Small intestine (tissue), 7 donors: ENCODE data around the gene ABCD3. TPM values are rescaled to one million over a fixed set of nuclear protein-coding genes. Genes with fewer than 3 reads are reported as not detected.

ENCODE experiments used
- DNase-seq, 2 donors: peaks; one replicate each; pipeline versions ENCODE4 v3.0.0 to v3.0.0-alpha.2; 2013
- FAIRE-seq: peaks from 2 replicates; lab custom pipeline; 2012; peaks lifted over from hg19 to GRCh38; lab: Jason Lieb, UNC
- H3K27ac ChIP-seq, 3 donors: one replicate each; pipeline ENCODE4 v1.5.1; 2013; ENCODE audit warnings: low read length in 2 of 3, mild to moderate bottlenecking in 2 of 3, control low read depth in 1 of 3, inconsistent platforms in 1 of 3, low read depth in 1 of 3, moderate library complexity in 1 of 3
- H3K27me3 ChIP-seq, 3 donors: one replicate each; pipeline ENCODE4 v1.6.1; 2013; ENCODE audit warnings: low read length in 3 of 3, inconsistent platforms in 1 of 3; ENCODE audit not compliant: control insufficient read depth in 3 of 3, insufficient read depth in 3 of 3
- H3K36me3 ChIP-seq, 3 donors: one replicate each; pipeline ENCODE4 v1.6.1; 2013; ENCODE audit warnings: low read length in 3 of 3, inconsistent platforms in 1 of 3, low read depth in 1 of 3, mild to moderate bottlenecking in 1 of 3, moderate library complexity in 1 of 3; ENCODE audit not compliant: control insufficient read depth in 3 of 3, insufficient read depth in 2 of 3
- H3K4me1 ChIP-seq, 3 donors: one replicate each; pipeline ENCODE4 v1.6.1; 2013; ENCODE audit warnings: low read length in 2 of 3, inconsistent platforms in 1 of 3, low read depth in 1 of 3, mild to moderate bottlenecking in 1 of 3, moderate library complexity in 1 of 3; ENCODE audit not compliant: control insufficient read depth in 3 of 3, insufficient read depth in 2 of 3
- H3K4me3 ChIP-seq, 3 donors: one replicate each; pipeline ENCODE4 v1.5.1; 2013; ENCODE audit warnings: low read length in 3 of 3, control low read depth in 1 of 3, inconsistent platforms in 1 of 3, low read depth in 1 of 3, mild to moderate bottlenecking in 1 of 3, moderate library complexity in 1 of 3
- H3K9me3 ChIP-seq, 2 donors: one replicate each; pipeline ENCODE4 v1.6.1; 2013; ENCODE audit warnings: low read depth in 1 of 2, low read length in 1 of 2; ENCODE audit not compliant: control insufficient read depth in 2 of 2, insufficient read depth in 1 of 2
- WGBS, 3 donors: extraction: QIAGEN DNeasy Blood & Tissue Kit; methylation state at CpG; one replicate each; pipeline ENCODE4 v1.1.7; 2013; 5-methylcytosine and 5-hydroxymethylcytosine counted together
- polyA plus RNA-seq, 4 donors: library from polyadenylated mRNA; stranded (reverse) in 3 of 4; unstranded in 1 of 4; fragments of 200-250 nt in 3 of 4; fragments of 120-200 nt in 1 of 4; gene quantifications; one replicate each; pipeline versions ENCODE4 v1.2.1 to v1.2.3, GENCODE V29; 2013
- donor health status: healthy with polysubstance abuse.
- donor health status: control.
- donor health status: control.
- donor health status: Bipolar disorder and iron deficiency.
- donor health status: healthy.

Gene ABCD3
- polyA plus RNA-seq, 4 donors = 31.3 to 58.6 (median 38.2) TPM

DNA sequence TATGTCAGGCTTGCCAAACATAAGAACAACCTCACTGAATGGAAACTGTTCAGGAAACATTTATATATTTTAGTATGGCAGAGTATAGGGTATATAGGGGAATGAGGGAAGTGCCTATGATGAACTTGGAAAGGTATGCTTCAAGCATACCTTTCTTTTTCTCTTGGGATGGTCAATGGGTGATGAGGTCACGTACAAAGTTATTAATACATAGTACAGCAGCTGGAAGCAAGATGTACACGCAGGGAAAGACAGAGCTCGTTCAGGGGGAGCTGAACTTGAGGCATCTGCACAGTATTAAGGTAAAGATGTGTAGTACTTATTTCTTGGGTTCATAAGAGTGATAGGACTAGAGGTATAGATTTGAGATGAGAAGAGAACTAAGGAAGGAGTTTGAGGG, 61.5 kb downstream of the ABCD3 start:
- no peak for DNase-seq
- Histone ChIP-seq H3K4me1 (peaks cover 0 to 9% (median 0%) of the 10 kb centered on the region in 3 donors), H3K36me3 (peaks cover 4 to 10% (median 4%) of the 10 kb centered on the region in 3 donors), H3K9me3 (no peaks in the 10 kb centered on the region), H3K27me3 (no peaks in the 10 kb centered on the region), H3K4me3 (no peak overlapping the region), H3K27ac (no peak overlapping the region)
- WGBS, 3 donors = 85 to 94% (median 90%) methylated on average over 3 of the region's 3 CpGs
- FAIRE-seq = no peak

DNA sequence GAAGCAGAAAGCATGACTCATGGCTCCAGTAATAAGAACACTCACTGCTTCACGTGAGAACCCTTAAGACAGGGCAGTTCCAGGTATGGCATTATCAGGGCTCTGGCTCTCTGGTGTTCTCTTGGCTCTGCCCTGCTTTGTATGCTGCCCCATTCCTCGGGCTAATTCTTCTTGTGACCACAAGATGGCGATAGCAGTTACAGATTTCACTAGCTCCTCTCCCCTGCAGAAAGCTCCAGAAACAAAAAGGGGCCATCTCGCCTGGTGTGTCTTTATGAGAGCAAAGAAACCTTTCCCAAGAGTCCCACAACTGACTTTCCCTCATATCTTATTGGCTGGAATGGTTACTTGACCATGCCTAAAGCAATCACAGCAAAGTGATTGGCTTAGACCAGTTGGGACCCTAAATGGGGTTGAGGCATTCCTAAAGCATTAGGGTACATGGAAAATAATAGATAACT, 63.3 kb downstream of the ABCD3 start:
- no peaks in the 10 kb centered on the region for H3K9me3 ChIP-seq
- DNase-seq (peak; percentile 79 to 86), FAIRE-seq (no peak)
- H3K27ac ChIP-seq = peak overlapping the region in 1 of 3 donors; percentile 8
- H3K4me1 ChIP-seq = peaks cover 0 to 9% (median 0%) of the 10 kb centered on the region in 3 donors
- H3K36me3 ChIP-seq = peaks cover 2 to 13% (median 4%) of the 10 kb centered on the region in 3 donors
- no peak overlapping the region for H3K4me3 ChIP-seq
- no peaks in the 10 kb centered on the region for H3K27me3 ChIP-seq
- 5 to 16% (median 13%) methylated on average over 4 of the region's 4 CpGs for WGBS, 3 donors

DNA sequence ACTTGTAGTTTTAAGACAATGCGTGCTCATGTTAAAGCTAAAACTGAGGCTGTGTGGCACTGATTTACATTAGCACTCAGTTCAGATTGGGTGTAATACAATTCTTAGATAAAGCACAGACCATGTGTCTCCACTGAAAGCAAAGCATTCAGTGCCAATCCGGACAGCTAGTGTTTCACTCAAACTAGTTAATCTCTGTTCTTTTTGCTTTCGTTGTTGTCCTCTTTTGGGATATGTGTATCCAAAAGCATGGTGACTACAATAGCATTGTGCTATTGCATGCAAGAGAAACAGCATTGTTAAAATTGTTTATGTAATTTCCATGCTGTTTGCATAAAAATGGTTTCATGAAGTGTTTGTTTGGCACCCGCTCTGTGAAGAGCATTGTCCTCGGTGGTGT, 68.8 kb downstream of the ABCD3 start:
- WGBS, 3 donors = 88 to 92% (median 90%) methylated on average over 5 of the region's 5 CpGs

DNA sequence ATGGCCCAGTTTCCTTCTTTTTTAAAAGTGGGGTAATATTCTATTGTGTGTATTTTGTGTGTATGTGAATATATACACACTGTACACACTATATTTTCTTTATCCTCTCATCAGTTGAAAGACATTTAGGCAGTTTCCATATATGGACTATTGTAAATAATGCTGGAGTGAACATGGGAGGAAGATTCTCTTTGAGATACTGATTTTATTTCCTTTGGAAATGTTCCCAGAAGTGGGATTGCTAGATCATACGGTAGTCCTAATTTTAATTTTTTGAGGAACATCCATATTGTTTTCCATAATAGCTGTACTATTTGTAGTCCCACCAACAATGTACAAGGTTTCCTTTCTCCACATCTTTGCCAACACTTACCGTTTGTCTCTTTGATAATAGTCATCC, 72.4 kb downstream of the ABCD3 start:
- H3K4me3 ChIP-seq = no peak overlapping the region
- H3K36me3 ChIP-seq = peaks cover 0 to 7% (median 4%) of the 10 kb centered on the region in 3 donors
- FAIRE-seq (no peak), DNase-seq (no peak)
- H3K9me3 ChIP-seq = no peaks in the 10 kb centered on the region
- WGBS, 3 donors = 70 to 87% (median 78%) methylated on average over 2 of the region's 2 CpGs
- H3K27ac ChIP-seq = no peak overlapping the region
- H3K4me1 ChIP-seq = no peaks in the 10 kb centered on the region
- no peaks in the 10 kb centered on the region for H3K27me3 ChIP-seq

More for the DNA sequence above, 68.8 kb downstream of the ABCD3 start:
- H3K9me3 ChIP-seq = no peaks in the 10 kb centered on the region
- peaks cover 0 to 5% (median 3%) of the 10 kb centered on the region in 3 donors for H3K36me3 ChIP-seq
- H3K27me3 ChIP-seq = no peaks in the 10 kb centered on the region
- FAIRE-seq (no peak), DNase-seq (no peak)
- H3K4me3 ChIP-seq = no peak overlapping the region
- H3K4me1 ChIP-seq = no peaks in the 10 kb centered on the region
- no peak overlapping the region for H3K27ac ChIP-seq

DNA sequence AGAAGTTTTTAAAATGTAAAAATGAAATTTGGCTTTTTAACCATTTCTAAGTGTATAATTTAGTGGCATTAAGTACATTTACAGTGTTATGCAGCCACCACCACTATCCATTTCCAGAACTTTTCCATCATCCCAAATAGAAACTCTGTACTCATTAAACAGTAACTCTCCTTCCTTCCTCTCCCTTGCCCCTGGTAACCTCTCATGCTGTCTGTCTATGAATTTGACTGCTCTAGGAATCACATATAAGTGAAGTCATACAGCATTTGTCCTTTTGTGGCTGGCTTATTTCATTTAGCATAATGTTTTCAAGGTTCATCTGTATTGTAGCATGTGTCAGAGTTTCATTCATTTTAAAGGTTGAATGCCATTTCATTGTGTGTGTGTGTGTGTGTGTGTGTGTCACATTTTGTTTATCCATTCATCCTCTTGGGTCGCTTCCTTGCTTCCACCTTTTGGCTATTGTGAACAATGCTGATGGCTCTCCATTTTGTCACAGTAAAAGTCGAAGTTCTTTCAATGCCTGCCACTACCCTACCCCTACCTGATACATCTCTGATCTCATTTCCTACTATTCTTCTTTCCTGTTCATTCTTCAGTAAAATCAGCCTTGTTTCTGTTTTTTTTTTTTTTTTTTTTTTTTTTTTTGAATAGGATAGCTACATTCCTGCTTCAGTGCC, 78.0 kb downstream of the ABCD3 start:
- no peaks in the 10 kb centered on the region for H3K27me3 ChIP-seq
- 87 to 98% (median 98%) methylated on average over 2 of the region's 2 CpGs for WGBS, 3 donors
- no peak overlapping the region for H3K27ac ChIP-seq
- DNase-seq (no peak), FAIRE-seq (no peak)
- no peaks in the 10 kb centered on the region for H3K4me1 ChIP-seq
- no peaks in the 10 kb centered on the region for H3K9me3 ChIP-seq
- H3K36me3 ChIP-seq = peaks cover 0 to 11% (median 6%) of the 10 kb centered on the region in 3 donors
- no peak overlapping the region for H3K4me3 ChIP-seq

DNA sequence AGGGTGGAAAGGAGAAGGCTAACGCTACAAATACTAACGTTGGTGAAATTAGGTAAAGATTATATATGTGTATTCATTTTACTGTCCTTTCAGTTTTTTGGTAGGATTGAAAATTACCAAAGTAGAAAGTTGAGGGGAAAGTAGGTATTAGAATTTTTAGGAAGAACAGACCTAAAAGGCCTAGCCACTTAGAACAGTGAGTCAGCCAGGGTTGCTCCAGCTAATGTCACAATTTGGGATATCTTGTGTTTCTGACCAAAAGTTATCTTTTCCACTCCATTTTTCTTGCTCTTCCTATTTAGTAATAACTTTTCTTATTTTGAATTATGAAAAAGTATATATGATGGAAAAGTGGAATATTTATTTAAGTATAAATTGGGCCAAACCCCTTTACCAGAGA, 83.2 kb downstream of the ABCD3 start:
- FAIRE-seq (no peak), DNase-seq (no peak)
- H3K36me3 ChIP-seq = peaks cover 1 to 14% (median 12%) of the 10 kb centered on the region in 3 donors
- no peak overlapping the region for H3K27ac ChIP-seq
- WGBS, 3 donors = 90 to 93% (median 91%) methylated on average over 2 of the region's 2 CpGs
- H3K9me3 ChIP-seq = no peaks in the 10 kb centered on the region
- H3K4me1 ChIP-seq = no peaks in the 10 kb centered on the region
- H3K27me3 ChIP-seq = no peaks in the 10 kb centered on the region
- no peak overlapping the region for H3K4me3 ChIP-seq

DNA sequence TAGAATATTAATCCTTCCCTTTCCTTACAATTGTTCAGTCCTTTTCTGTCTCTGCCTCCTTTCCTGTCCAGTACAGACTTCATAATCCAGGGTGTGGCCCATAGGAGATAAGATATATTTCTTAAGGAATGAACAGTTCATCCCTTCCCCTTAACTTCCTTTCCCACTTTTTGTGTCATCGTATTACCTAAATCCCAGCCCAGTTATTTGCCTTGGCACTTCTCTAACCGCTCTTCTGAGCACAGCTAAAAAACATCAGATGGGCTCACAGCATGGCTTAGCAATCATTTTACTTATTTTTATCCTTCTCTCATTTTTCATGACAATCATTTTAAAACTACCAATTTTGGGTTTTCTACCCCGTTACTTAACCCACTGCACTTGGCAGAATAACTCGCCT, 83.7 kb downstream of the ABCD3 start:
- Histone ChIP-seq H3K9me3 (no peaks in the 10 kb centered on the region), H3K27ac (no peak overlapping the region), H3K36me3 (peaks cover 2 to 14% (median 12%) of the 10 kb centered on the region in 3 donors), H3K27me3 (no peaks in the 10 kb centered on the region), H3K4me1 (no peaks in the 10 kb centered on the region), H3K4me3 (no peak overlapping the region)
- DNase-seq (no peak), FAIRE-seq (no peak)
- WGBS, 3 donors = 88 to 91% (median 88%) methylated on average over 4 of the region's 4 CpGs

DNA sequence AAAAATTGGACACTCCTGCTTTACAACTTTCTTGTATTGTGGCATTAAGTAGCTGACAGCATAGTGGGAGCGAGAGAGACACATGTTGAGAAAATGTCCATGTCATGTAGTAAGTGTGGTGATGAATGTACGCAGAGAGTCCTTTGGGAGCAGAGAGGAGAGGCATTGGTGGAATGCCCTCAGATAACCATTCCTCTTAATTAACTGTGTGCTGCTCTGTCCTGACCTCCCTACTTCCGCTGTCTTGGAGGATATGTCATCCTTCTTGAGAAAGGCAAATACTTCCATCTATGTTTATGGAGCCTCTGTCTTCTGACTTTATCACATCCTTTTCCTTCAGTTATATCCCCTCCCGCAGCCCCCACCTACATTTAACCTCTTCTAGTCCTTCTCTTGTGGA, 85.0 kb downstream of the ABCD3 start:
- DNase-seq = no peak
- no peaks in the 10 kb centered on the region for H3K9me3 ChIP-seq
- no peaks in the 10 kb centered on the region for H3K4me1 ChIP-seq
- H3K4me3 ChIP-seq = no peak overlapping the region
- FAIRE-seq = no peak
- 83 to 94% (median 92%) methylated on average over 4 of the region's 4 CpGs for WGBS, 3 donors
- H3K27ac ChIP-seq = no peak overlapping the region
- no peaks in the 10 kb centered on the region for H3K27me3 ChIP-seq
- peaks cover 2 to 14% (median 12%) of the 10 kb centered on the region in 3 donors for H3K36me3 ChIP-seq
